HCT116 (cell line): Measurements from ENCODE around the gene NRCAM. TPM values are rescaled to one million over a fixed set of nuclear protein-coding genes. Genes with fewer than 3 reads are reported as not detected.
"Not testable (repeated sequence)": the region's sequence is repeated elsewhere in the genome, so short reads cannot be mapped to it uniquely, and the experiment has no call there.

Experiments used
- ATAC-seq: fragments of 200-7000 bp; cut with Tn5 transposase; 2 replicates; pipeline ENCODE4 v1.9.1; 2020; ENCODE audit warnings: mild to moderate bottlenecking, moderate library complexity
- BruUV-seq: library from RNA; stranded (reverse); fragments of 400-500 nt; replicated peaks from 2 replicates; lab custom pipeline; 2021; lab: Mats Ljungman, UMichigan
- CTCF ChIA-PET: fragments of 300-600 bp; sonication (Branson Sonifier 250); formaldehyde crosslinking; loops from one replicate; lab custom pipeline; 2021; ENCODE audit warnings: antibody characterized with exemption; lab: Charles Lee
- POLR2A ChIA-PET: fragments of 300-600, 350-600 bp; sonication (Branson Sonifier 250); formaldehyde crosslinking; loops from one replicate; lab custom pipeline; 2021; ENCODE audit warnings: antibody characterized with exemption; lab: Charles Lee
- RAD21 ChIA-PET, 2 experiments: fragments of 300-600 bp; sonication (Branson Sonifier 250); formaldehyde crosslinking; loops; one replicate each; lab custom pipeline; 2023; ENCODE audit warnings: low total read pairs in 2 of 2; ENCODE audit not compliant: uncharacterized antibody in 2 of 2, unreplicated experiment in 2 of 2, low non-redundant PET in 1 of 2; lab: Charles Lee
- DNase-seq: peaks from one replicate; pipeline ENCODE4 v3.0.0-alpha.2; 2010; ENCODE audit warnings: low read depth, low spot score
- H2AFZ ChIP-seq: fragments of 200-600 bp; shearing (Covaris generic), sonication (generic); 2 replicates; pipeline ENCODE4 v1.6.1; 2017; ENCODE audit warnings: low read depth, mixed run types, mixed read lengths, antibody characterized with exemption, low read length; ENCODE audit not compliant: poor library complexity, severe bottlenecking
- H3K27ac ChIP-seq: 2 replicates; pipeline ENCODE4 v1.5.1; 2012; ENCODE audit warnings: low read depth, low read length
- H3K27me3 ChIP-seq: fragments of 200-600 bp; sonication (generic); 2 replicates; pipeline ENCODE4 v1.6.1; 2016; ENCODE audit warnings: mixed run types, low read length, mixed read lengths; ENCODE audit not compliant: insufficient read depth
- H3K36me3 ChIP-seq, 2 experiments: fragments of 200-500 bp in 1 of 2; fragments of 200-600 bp in 1 of 2; sonication (Bioruptor generic) in 1 of 2; sonication (generic) in 1 of 2; 2 replicates each; pipeline versions ENCODE4 v1.5.1 to v1.6.1; 2014 to 2016; ENCODE audit warnings: low read length in 2 of 2, inconsistent platforms in 1 of 2, mixed read lengths in 1 of 2, mixed run types in 1 of 2; ENCODE audit not compliant: insufficient read depth in 2 of 2, control insufficient read depth in 1 of 2
- H3K4me1 ChIP-seq, 2 experiments: fragments of 200-600 bp in 1 of 2; sonication (generic) in 1 of 2; 2 replicates each; pipeline versions ENCODE4 v1.5.1 to v1.6.1; 2012 to 2017; ENCODE audit warnings: low read length in 2 of 2, inconsistent platforms in 1 of 2, mild to moderate bottlenecking in 1 of 2, mixed read lengths in 1 of 2, mixed run types in 1 of 2, moderate library complexity in 1 of 2; ENCODE audit not compliant: insufficient read depth in 2 of 2, control insufficient read depth in 1 of 2
- H3K4me2 ChIP-seq: fragments of 200-600 bp; sonication (generic); 2 replicates; pipeline ENCODE4 v1.6.1; 2017; ENCODE audit warnings: mixed run types, low read length, mixed read lengths
- H3K4me3 ChIP-seq, 2 experiments: fragments of 200-600 bp in 1 of 2; sonication (generic) in 1 of 2; replicated peaks in 1 of 2; 2 replicates each; pipeline ENCODE4 v1.5.1; 2011 to 2016; ENCODE audit warnings: low read length in 2 of 2, control low read depth in 1 of 2, low read depth in 1 of 2, mild to moderate bottlenecking in 1 of 2, mixed read lengths in 1 of 2, mixed run types in 1 of 2
- H3K79me2 ChIP-seq: fragments of 200-600 bp; sonication (generic); 2 replicates; pipeline ENCODE4 v1.6.1; 2017; ENCODE audit warnings: mild to moderate bottlenecking, mixed run types, low read length, moderate library complexity, mixed read lengths; ENCODE audit not compliant: insufficient read depth
- H3K9ac ChIP-seq: fragments of 200-600 bp; sonication (generic); 2 replicates; pipeline ENCODE4 v1.6.1; 2016; ENCODE audit warnings: low read length, mixed read lengths
- H3K9me2 ChIP-seq: fragments of 200-600 bp; sonication (generic), shearing (Covaris generic); 2 replicates; pipeline ENCODE4 v1.6.1; 2017; ENCODE audit warnings: mixed run types, mild to moderate bottlenecking, moderate library complexity; ENCODE audit not compliant: insufficient read depth
- H3K9me3 ChIP-seq, 2 experiments: fragments of 200-500 bp in 1 of 2; fragments of 200-600 bp in 1 of 2; sonication (Bioruptor generic) in 1 of 2; sonication (generic) in 1 of 2; 2 replicates each; pipeline ENCODE4 v1.6.1; 2014 to 2017; ENCODE audit warnings: low read length in 2 of 2, mixed read lengths in 2 of 2, inconsistent platforms in 1 of 2, low read depth in 1 of 2, mild to moderate bottlenecking in 1 of 2, mixed run types in 1 of 2, moderate library complexity in 1 of 2; ENCODE audit not compliant: control insufficient read depth in 1 of 2, insufficient read depth in 1 of 2
- H4K20me1 ChIP-seq: fragments of 200-600 bp; sonication (generic), shearing (Covaris generic); 2 replicates; pipeline ENCODE4 v1.6.1; 2017; ENCODE audit warnings: mixed run types, mild to moderate bottlenecking, moderate library complexity; ENCODE audit not compliant: insufficient read depth
- ATF3 ChIP-seq: IDR thresholded peaks from 2 replicates; pipeline ENCODE4 v1.6.1; 2012
- CEBPB ChIP-seq: IDR thresholded peaks from 2 replicates; pipeline ENCODE4 v1.6.1; 2012; ENCODE audit warnings: low read depth
- EGR1 ChIP-seq: IDR thresholded peaks from 2 replicates; pipeline ENCODE4 v1.6.1; 2012; ENCODE audit warnings: low read depth
- JUND ChIP-seq: IDR thresholded peaks from 2 replicates; pipeline ENCODE4 v1.6.1; 2012
- RAD21 ChIP-seq: IDR thresholded peaks from 2 replicates; pipeline ENCODE4 v1.6.1; 2012; ENCODE audit warnings: low read depth, mild to moderate bottlenecking
- SP1 ChIP-seq: IDR thresholded peaks from 2 replicates; pipeline ENCODE4 v1.6.1; 2012; ENCODE audit warnings: low read depth
- ZBTB33 ChIP-seq: IDR thresholded peaks from 2 replicates; pipeline ENCODE4 v1.6.1; 2011; ENCODE audit warnings: mild to moderate bottlenecking, low read length, moderate library complexity; ENCODE audit not compliant: insufficient replicate concordance; ENCODE audit errors: extremely low read depth
- ZNF274 ChIP-seq: fragments of 200-500 bp; sonication (Bioruptor generic); IDR thresholded peaks from 2 replicates; pipeline ENCODE4 v1.6.1; 2014; ENCODE audit warnings: mild to moderate bottlenecking, low read depth, low read length, inconsistent platforms
- intact Hi-C: fragments of 100-400 bp; cut with micrococcal nuclease; formaldehyde crosslinking; loops from 2 replicates; pipeline ENCODE4 v1.10.0; 2022
- total RNA-seq: library from RNA; stranded (reverse); gene quantifications from one replicate; pipeline ENCODE4 v1.2.1, GENCODE V29; 2021; ENCODE audit not compliant: unreplicated experiment

The NRCAM gene
- total RNA-seq, 1 experiment from 2014 or later: 0.15 TPM

DNA sequence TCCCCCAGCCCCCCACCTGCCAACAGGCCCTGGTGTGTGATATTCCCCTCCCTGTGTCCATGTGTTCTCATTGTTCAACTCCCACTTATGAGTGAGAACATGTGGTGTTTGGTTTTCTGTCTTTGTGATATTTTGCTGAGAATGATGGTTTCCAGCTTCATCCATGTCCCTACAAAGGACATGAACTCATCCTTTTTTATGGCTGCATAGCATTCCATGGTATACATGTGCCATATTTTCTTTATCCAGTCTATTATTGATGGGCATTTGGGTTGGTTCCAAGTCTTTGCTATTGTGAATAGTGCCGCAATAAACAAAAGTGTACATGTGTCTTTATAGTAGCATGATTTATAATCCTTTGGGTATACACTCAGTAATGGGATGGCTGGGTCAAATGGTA, 183.3 kb downstream of the NRCAM start:
- ATAC-seq, H3K27ac ChIP-seq, H4K20me1 ChIP-seq, POLR2A ChIA-PET, H3K4me2 ChIP-seq, H2AFZ ChIP-seq, H3K4me1 ChIP-seq, H3K27me3 ChIP-seq, H3K9me2 ChIP-seq, H3K9ac ChIP-seq, CTCF ChIA-PET, H3K9me3 ChIP-seq, DNase-seq, H3K4me3 ChIP-seq, RAD21 ChIA-PET, H3K36me3 ChIP-seq, intact Hi-C loops, H3K79me2 ChIP-seq, BruUV-seq: not testable (repeated sequence)

GRCh38 chr7:108270385-108271015, 185.7 kb downstream of the NRCAM start:
- no peak overlapping the region for H3K4me3 ChIP-seq
- no peak for TF ChIP-seq ZNF274
- no peak for TF ChIP-seq CEBPB
- no peak for TF ChIP-seq ZBTB33
- TF ChIP-seq JUND: no peak
- no peak for TF ChIP-seq RAD21
- no peak for TF ChIP-seq ATF3
- TF ChIP-seq EGR1: no peak
- TF ChIP-seq SP1: no peak
- peaks cover 3 to 10% of the 10 kb centered on the region in 2 experiments; a peak in 3 of 4 replicates for H3K4me1 ChIP-seq
- ChIA-PET RAD21 (no interaction called here), POLR2A (no interaction called here), CTCF (no interaction called here)
- no peak overlapping the region for H2AFZ ChIP-seq
- H3K36me3 ChIP-seq: no peaks in the 10 kb centered on the region
- H3K9me2 ChIP-seq: no peaks in the 10 kb centered on the region
- DNase-seq (no peak), ATAC-seq (no peak)
- no peak overlapping the region for H3K9ac ChIP-seq
- intact Hi-C loops: no loop called here
- no peaks in the 10 kb centered on the region for H4K20me1 ChIP-seq
- H3K4me2 ChIP-seq: no peak overlapping the region
- H3K27ac ChIP-seq: no peak overlapping the region
- no peaks in the 10 kb centered on the region for H3K79me2 ChIP-seq
- H3K27me3 ChIP-seq: no peaks in the 10 kb centered on the region
- H3K9me3 ChIP-seq: no peaks in the 10 kb centered on the region
- no TSS peak for BruUV-seq
